Non-pigmented ciliary epithelial cell (primary cell): ENCODE data around the gene PCDHGA10.
"Not testable (repeated sequence)": the region's sequence is repeated elsewhere in the genome, so short reads cannot be mapped to it uniquely, and the experiment has no call there.

Experiments
- DNase-seq: peaks from one replicate; pipeline ENCODE4 v3.0.0-alpha.2; 2010; ENCODE audit warnings: low read depth

The PCDHGA10 gene

GRCh38 chr5:141412854-141413539, at the start of gene PCDHGA10:
Gene PCDHGA10, plus strand, starts transcription at chr5:141412987. Its CDS starts 189 bp downstream, at chr5:141413176.
- DNase-seq, result no peak

- DNase-seq, result no peak
Observed at GRCh38 chr5:141363952-141364660, 48.7 kb upstream of the PCDHGA10 start, which contains the start of gene PCDHGA5. Gene PCDHGA5, plus strand, starts transcription at chr5:141364162. Its CDS starts 169 bp downstream, at chr5:141364331.

GRCh38 chr5:141366016-141366896, 46.5 kb upstream of the PCDHGA10 start:
- no peak for DNase-seq

- no peak for DNase-seq
Observed at GRCh38 chr5:141369994-141370848, 42.6 kb upstream of the PCDHGA10 start, which contains the start of gene PCDHGB3. Gene PCDHGB3, plus strand, starts transcription at chr5:141370242. Its CDS starts 153 bp downstream, at chr5:141370395.

- no peak for DNase-seq
Observed at GRCh38 chr5:141371572-141372475, 41.0 kb upstream of the PCDHGA10 start.

- DNase-seq, result no peak
Observed at GRCh38 chr5:141373673-141374317, 39.0 kb upstream of the PCDHGA10 start, which contains the start of gene PCDHGA6. Gene PCDHGA6, plus strand, starts transcription at chr5:141373891. Its CDS starts 193 bp downstream, at chr5:141374084.

GRCh38 chr5:141374627-141375026, 38.2 kb upstream of the PCDHGA10 start:
- no peak for DNase-seq

- DNase-seq, result not testable (repeated sequence)
Observed at GRCh38 chr5:141375444-141376155, 37.2 kb upstream of the PCDHGA10 start.

GRCh38 chr5:141382469-141383294, 30.1 kb upstream of the PCDHGA10 start, which contains the start of gene PCDHGA7:
Gene PCDHGA7, plus strand, starts transcription at chr5:141382742. Its CDS starts 158 bp downstream, at chr5:141382900.
- no peak for DNase-seq

GRCh38 chr5:141383345-141383744, 29.4 kb upstream of the PCDHGA10 start:
- no peak for DNase-seq

- no peak for DNase-seq
Observed at GRCh38 chr5:141384471-141385267, 28.1 kb upstream of the PCDHGA10 start.

GRCh38 chr5:141387557-141388311, 25.1 kb upstream of the PCDHGA10 start, which contains the start of gene PCDHGB4:
Gene PCDHGB4, plus strand, starts transcription at chr5:141387698. Its CDS starts 187 bp downstream, at chr5:141387885.
- not testable (repeated sequence) for DNase-seq

GRCh38 chr5:141388661-141389060, 24.1 kb upstream of the PCDHGA10 start:
- no peak for DNase-seq

GRCh38 chr5:141389153-141390042, 23.4 kb upstream of the PCDHGA10 start:
- DNase-seq, result no peak
